Lower leg skin (tissue), 4 donors: ENCODE data around the gene ACKR3. TPM values are rescaled to one million over a fixed set of nuclear protein-coding genes. Genes with fewer than 3 reads are reported as not detected.

Experiments used
- DNase-seq, 2 donors: peaks; one replicate each; pipeline ENCODE4 v3.0.0-alpha.2; 2019; ENCODE audit warnings: low spot score in 2 of 2
- H3K4me3 ChIP-seq: fragments of 200-600 bp; sonication (generic); 2 replicates; pipeline ENCODE4 v1.5.1; 2017; ENCODE audit warnings: mild to moderate bottlenecking, low read depth; ENCODE audit not compliant: poor library complexity, severe bottlenecking
- POLR2A ChIP-seq, 2 donors: fragments of 450-650 bp; IDR thresholded peaks; one replicate each; pipeline ENCODE4 v1.6.1; 2016 to 2017; ENCODE audit warnings: antibody characterized with exemption in 2 of 2, mild to moderate bottlenecking in 1 of 2, moderate library complexity in 1 of 2
- WGBS, 2 donors: methylation state at CpG; one replicate each; pipeline ENCODE4 v1.1.5; 2018; 5-methylcytosine and 5-hydroxymethylcytosine counted together
- intact Hi-C: fragments of 100-400 bp; cut with DNase I; formaldehyde crosslinking; loops from one replicate; pipeline ENCODE4 v1.15.0; 2023; ENCODE audit warnings: low total_unique reads
- total RNA-seq, 4 donors: library from RNA; depleted of rRNA; stranded (reverse); fragments of >200 nt; gene quantifications; one replicate each; pipeline ENCODE4 v1.1.0, GENCODE V29; 2016
- TF ChIP-seq, protein P1 (sequence below), 3 donors: fragments of 450-650 bp; IDR thresholded peaks; one replicate each; pipeline ENCODE4 v1.5.1; 2016; ENCODE audit warnings: antibody characterized with exemption in 3 of 3, mild to moderate bottlenecking in 3 of 3, moderate library complexity in 2 of 3

The ACKR3 gene
- total RNA-seq, 4 donors from 2014 or later: 6.7 to 25.0 (median 16.7) TPM

DNA sequence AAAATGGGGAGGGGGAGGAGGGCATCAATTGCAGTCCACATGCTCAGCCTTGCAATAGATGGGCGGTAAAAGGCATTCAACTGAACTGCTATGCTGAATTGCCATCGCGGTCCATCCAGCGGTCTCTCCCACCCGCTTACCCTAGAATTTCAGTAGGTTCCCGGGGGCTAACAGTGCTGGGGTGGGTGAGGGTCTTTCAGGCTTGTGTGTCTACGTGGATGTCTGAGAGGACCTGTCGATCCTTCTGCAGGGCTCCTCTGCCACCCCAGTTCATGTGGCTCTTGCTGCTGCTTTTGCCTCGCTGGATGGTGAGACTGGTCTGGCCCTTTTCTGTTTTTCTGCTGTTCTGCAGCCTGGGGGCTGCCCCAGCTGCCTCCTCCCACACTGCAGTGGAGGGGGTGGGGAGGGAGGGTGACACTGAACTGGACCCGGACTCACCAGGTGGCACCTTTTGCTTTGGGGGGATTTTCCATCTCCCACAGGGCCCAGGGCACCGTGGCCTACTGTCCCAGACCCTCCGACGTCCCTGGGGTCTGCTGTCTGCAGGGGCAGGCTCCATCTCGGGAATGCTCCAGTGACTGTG lies 14.1 kb downstream of the ACKR3 start:
- WGBS, 2 donors: 90 to 91% methylated on average over 13 to 14 of the region's 14 CpGs
- intact Hi-C loops: no loop called here
- peak in 1 of 2 donors; percentile 63 for DNase-seq
- H3K4me3 ChIP-seq: no peak overlapping the region
- TF ChIP-seq, protein P1, sequence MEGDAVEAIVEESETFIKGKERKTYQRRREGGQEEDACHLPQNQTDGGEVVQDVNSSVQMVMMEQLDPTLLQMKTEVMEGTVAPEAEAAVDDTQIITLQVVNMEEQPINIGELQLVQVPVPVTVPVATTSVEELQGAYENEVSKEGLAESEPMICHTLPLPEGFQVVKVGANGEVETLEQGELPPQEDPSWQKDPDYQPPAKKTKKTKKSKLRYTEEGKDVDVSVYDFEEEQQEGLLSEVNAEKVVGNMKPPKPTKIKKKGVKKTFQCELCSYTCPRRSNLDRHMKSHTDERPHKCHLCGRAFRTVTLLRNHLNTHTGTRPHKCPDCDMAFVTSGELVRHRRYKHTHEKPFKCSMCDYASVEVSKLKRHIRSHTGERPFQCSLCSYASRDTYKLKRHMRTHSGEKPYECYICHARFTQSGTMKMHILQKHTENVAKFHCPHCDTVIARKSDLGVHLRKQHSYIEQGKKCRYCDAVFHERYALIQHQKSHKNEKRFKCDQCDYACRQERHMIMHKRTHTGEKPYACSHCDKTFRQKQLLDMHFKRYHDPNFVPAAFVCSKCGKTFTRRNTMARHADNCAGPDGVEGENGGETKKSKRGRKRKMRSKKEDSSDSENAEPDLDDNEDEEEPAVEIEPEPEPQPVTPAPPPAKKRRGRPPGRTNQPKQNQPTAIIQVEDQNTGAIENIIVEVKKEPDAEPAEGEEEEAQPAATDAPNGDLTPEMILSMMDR (IDR thresholded peaks at IDR 0.05): no peak
- TF ChIP-seq POLR2A (IDR thresholded peaks at IDR 0.05): no peak

DNA sequence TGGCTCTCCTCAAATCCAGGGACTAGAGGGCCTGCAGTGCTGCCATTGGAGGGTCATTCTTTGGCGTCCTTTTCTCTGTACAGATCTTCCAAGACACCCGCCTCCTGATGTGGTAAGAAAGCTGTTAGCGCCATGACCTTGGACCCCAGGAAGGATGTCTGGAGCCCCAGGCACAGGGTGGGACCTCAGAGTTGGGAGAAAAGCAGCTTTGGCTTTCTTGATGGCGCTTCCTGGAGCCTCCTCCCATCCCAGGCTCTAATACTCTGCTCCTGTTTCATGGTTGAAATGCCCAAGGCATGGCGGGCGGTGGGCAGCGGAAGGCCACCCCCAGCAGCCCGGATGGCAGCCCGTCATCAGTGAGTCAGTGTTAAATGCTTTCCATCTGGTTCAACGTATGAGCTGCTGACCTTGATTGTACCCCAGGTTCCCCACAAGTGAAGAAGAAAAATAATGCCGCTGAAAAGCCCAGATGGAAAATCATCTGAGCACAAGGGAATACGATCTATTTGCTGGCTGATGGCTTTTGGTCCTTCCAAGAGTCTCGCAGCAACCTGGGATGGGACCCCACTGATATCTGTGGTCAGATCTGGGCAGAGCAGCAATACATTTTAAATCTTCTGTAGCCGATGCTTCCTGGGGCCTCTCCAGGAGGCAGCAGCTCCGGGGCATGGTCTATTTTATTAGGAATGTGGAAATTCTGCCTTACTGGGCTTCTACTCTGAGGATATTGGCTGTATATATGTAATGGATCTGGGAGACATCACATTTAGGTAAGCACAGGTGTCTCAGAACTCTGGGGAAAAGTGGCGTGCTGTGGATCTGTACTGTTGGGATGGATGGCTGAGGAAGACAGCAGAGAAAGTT lies 15.1 kb downstream of the ACKR3 start:
- intact Hi-C loops: no loop called here
- no peak for DNase-seq
- WGBS, 2 donors: 74 to 78% methylated on average over 16 of the region's 16 CpGs

DNA sequence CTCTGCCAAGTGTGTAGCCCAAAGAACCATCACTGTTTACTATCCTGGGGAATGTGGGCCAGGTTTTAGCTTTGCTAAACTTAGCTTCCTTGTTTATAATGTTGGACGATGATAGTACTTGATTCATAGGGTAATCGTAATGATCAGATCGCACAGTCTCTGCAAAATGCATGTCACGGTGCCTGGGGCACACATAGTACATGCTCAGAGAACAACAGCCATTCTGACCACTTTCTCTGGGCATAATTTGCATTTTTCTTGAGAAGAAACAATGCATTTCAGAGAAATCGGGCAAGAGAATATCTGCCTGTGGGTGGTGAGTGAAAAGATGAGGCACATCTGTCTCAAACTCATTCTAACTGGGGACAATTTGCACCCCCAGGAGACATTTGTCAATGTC lies 16.3 kb downstream of the ACKR3 start:
- WGBS, 2 donors: 84 to 87% methylated on average over 5 of the region's 5 CpGs
- intact Hi-C loops: no loop called here
- no peak for DNase-seq
- no peak for TF ChIP-seq POLR2A (IDR thresholded peaks at IDR 0.05)
- H3K4me3 ChIP-seq: no peak overlapping the region

More for the DNA sequence above, 15.1 kb downstream of the ACKR3 start:
- H3K4me3 ChIP-seq: no peak overlapping the region
- TF ChIP-seq, protein P1 (IDR thresholded peaks at IDR 0.05): no peak
- TF ChIP-seq POLR2A (IDR thresholded peaks at IDR 0.05): no peak

DNA sequence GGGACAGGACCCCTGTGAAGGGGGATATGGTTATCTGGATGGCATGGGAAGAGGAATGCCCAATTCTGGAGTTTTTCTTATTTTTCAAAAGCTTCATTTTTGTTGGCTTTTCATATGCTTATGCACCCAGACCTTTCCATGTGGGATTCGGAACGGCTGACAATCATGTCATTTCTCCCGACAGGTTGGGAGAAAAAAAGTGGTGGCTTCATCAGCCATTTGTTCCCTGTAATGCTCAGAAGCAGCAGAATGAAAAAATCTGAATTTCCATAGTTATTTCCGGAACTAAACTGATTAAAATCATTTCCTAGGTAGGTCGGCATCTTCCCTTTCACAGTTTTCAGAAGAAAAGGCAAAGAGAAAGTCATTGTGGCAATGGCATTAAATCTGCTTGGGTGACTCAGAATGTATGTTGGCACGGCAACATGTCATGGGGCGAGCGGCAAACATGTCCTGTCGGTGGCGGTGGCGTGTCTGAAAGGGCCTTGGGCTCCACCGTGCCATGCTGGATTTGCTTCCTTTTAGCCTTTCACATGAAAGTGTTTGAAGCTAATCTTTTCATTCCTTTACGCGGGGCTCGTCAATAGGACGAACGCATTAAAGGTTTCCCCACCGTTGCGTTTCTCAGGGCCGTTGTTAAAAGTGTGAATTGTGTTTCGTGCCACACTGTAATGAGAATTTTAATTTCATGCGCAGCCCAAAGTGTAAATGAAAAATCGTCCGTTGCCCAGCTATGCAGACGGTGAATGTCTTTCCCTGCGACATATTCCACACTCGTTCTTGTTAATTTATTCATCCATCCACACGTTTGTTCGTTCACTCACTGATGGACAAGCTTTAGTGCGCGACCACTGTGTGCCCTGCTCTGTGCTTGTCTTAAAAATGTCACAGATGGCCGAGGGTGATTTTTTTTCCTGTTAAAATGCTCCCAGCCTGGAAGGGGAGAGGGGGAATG lies 18.5 kb downstream of the ACKR3 start:
- DNase-seq: no peak
- intact Hi-C loops: no loop called here
- TF ChIP-seq, protein P1 (IDR thresholded peaks at IDR 0.05): no peak
- no peak for TF ChIP-seq POLR2A (IDR thresholded peaks at IDR 0.05)
- no peak overlapping the region for H3K4me3 ChIP-seq
- 86 to 87% methylated on average over 32 of the region's 32 CpGs for WGBS, 2 donors

DNA sequence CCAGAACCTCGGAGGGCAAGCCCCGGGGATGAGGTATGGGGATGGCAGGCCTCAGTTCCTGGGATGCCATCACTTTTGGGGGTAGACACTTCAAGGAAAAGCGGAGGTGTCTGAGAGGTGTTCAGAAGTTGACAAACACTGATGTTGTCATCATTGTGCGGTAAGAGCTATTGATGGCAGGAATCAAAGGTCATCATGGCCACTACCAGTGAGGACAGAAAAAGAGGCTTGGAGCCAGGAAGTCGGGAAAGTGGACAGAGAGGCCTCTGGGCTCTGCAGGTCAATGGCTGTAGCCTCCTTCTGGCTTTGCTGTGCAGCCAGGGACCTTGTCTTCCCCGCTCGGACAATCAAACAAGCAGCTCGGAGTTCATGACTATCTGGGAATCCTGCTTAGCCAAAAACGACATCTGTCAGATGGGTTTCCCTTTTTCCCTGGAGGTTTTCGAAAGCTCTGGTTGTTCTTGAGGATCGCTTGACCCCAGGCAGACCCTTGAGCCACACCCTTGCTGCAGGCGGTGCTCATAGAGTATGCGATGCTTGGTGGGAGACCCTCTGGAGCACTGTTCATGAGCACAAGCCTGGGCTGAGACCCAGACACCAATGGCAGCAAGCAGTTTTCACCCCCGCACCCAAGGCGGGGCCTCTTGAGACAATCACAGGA lies 19.4 kb downstream of the ACKR3 start:
- no peak for TF ChIP-seq POLR2A (IDR thresholded peaks at IDR 0.05)
- TF ChIP-seq, protein P1 (IDR thresholded peaks at IDR 0.05): no peak
- WGBS, 2 donors: 90 to 91% methylated on average over 15 of the region's 15 CpGs
- intact Hi-C loops: no loop called here
- DNase-seq: no peak
- H3K4me3 ChIP-seq: no peak overlapping the region
